Sigmoid colon (tissue), 4 donors: Measurements from ENCODE around the gene PLPPR3.

Source experiments
- EP300 ChIP-seq, 4 donors: sonication (generic); formaldehyde crosslinking; IDR thresholded peaks; one replicate each; pipeline ENCODE4 v1.6.1; 2017; ENCODE audit warnings: antibody characterized with exemption in 4 of 4
- POLR2A ChIP-seq, 2 donors: fragments of 450-650 bp; IDR thresholded peaks; one replicate each; pipeline ENCODE4 v1.6.1; 2016; ENCODE audit warnings: antibody characterized with exemption in 2 of 2, mild to moderate bottlenecking in 2 of 2, moderate library complexity in 2 of 2
- POLR2AphosphoS5 ChIP-seq, 4 donors: sonication (generic); formaldehyde crosslinking; IDR thresholded peaks; one replicate each; pipeline ENCODE4 v1.6.1; 2017; ENCODE audit warnings: antibody characterized with exemption in 4 of 4
- TF ChIP-seq, protein P1 (sequence below), 4 experiments: fragments of 450-650 bp in 3 of 4; fragments of 200-600 bp in 1 of 4; IDR thresholded peaks; one replicate each; pipeline ENCODE4 v1.5.1; 2016 to 2019; ENCODE audit warnings: antibody characterized with exemption in 4 of 4, mild to moderate bottlenecking in 3 of 4, moderate library complexity in 2 of 4

- TF ChIP-seq, protein P1, sequence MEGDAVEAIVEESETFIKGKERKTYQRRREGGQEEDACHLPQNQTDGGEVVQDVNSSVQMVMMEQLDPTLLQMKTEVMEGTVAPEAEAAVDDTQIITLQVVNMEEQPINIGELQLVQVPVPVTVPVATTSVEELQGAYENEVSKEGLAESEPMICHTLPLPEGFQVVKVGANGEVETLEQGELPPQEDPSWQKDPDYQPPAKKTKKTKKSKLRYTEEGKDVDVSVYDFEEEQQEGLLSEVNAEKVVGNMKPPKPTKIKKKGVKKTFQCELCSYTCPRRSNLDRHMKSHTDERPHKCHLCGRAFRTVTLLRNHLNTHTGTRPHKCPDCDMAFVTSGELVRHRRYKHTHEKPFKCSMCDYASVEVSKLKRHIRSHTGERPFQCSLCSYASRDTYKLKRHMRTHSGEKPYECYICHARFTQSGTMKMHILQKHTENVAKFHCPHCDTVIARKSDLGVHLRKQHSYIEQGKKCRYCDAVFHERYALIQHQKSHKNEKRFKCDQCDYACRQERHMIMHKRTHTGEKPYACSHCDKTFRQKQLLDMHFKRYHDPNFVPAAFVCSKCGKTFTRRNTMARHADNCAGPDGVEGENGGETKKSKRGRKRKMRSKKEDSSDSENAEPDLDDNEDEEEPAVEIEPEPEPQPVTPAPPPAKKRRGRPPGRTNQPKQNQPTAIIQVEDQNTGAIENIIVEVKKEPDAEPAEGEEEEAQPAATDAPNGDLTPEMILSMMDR (IDR thresholded peaks at IDR 0.05): no peak
- TF ChIP-seq POLR2AphosphoS5 (IDR thresholded peaks at IDR 0.05) (no peak), POLR2A (IDR thresholded peaks at IDR 0.05) (no peak), EP300 (IDR thresholded peaks at IDR 0.05) (no peak)
Observed at GRCh38 chr19:863315-863620, 41.5 kb upstream of the PLPPR3 start.
